IPS-20b (cell line): ENCODE results near the gene INSIG2.

Experiments
- H3K27ac ChIP-seq: one replicate; pipeline ENCODE4 v1.5.1; 2013; ENCODE audit warnings: low read length
- H3K27me3 ChIP-seq: 2 replicates; pipeline ENCODE4 v1.6.1; 2013; ENCODE audit warnings: mild to moderate bottlenecking, low read length, inconsistent platforms; ENCODE audit not compliant: insufficient read depth
- H3K36me3 ChIP-seq: 2 replicates; pipeline ENCODE4 v1.6.1; 2013; ENCODE audit warnings: low read depth, mild to moderate bottlenecking, inconsistent platforms, low read length, moderate library complexity; ENCODE audit not compliant: insufficient read depth
- H3K4me1 ChIP-seq: 2 replicates; pipeline ENCODE4 v1.6.1; 2013; ENCODE audit warnings: mild to moderate bottlenecking, control low read depth, inconsistent platforms, low read length, moderate library complexity; ENCODE audit not compliant: insufficient read depth
- H3K4me3 ChIP-seq: 2 replicates; pipeline ENCODE4 v1.5.1; 2013; ENCODE audit warnings: mild to moderate bottlenecking, low read length, inconsistent platforms
- H3K9ac ChIP-seq: 2 replicates; pipeline ENCODE4 v1.6.1; 2013; ENCODE audit warnings: low read depth, mild to moderate bottlenecking, inconsistent platforms, low read length, moderate library complexity
- H3K9me3 ChIP-seq: 2 replicates; pipeline ENCODE4 v1.6.1; 2013; ENCODE audit warnings: mild to moderate bottlenecking, low read depth, low read length, inconsistent platforms; ENCODE audit not compliant: insufficient read depth

INSIG2 gene

DNA sequence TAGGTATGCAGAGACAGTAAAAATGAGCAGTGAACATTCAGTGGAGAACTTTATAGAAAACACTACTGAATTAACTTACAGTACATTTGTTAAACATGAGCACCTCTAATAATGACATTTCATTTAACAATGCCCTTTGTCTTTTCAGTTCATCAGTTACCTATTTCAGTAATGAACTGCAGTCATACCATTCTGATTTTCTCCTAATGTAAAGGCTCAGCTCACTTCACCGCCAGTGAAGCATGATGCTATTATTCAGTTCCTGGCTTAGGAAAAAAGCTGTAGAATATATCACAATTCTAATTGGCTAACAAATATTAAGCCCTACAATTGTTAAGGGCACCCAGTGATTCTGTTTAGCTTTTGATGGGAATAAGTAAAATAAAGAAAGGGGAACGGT, 37.3 kb upstream of the INSIG2 start:
- Histone ChIP-seq H3K9ac (no peak overlapping the region), H3K27ac (no peak overlapping the region), H3K4me3 (no peak overlapping the region), H3K4me1 (no peaks in the 10 kb centered on the region; the same call in 1 of the 2 replicates), H3K27me3 (no peaks in the 10 kb centered on the region), H3K36me3 (no peaks in the 10 kb centered on the region), H3K9me3 (no peaks in the 10 kb centered on the region)

GRCh38 chr2:118051826-118052358, 36.4 kb upstream of the INSIG2 start:
- no peak overlapping the region for H3K4me3 ChIP-seq
- no peaks in the 10 kb centered on the region; the same call in 1 of the 2 replicates for H3K4me1 ChIP-seq
- H3K9me3 ChIP-seq = no peaks in the 10 kb centered on the region
- H3K36me3 ChIP-seq = no peaks in the 10 kb centered on the region
- no peak overlapping the region for H3K9ac ChIP-seq
- no peak overlapping the region for H3K27ac ChIP-seq
- H3K27me3 ChIP-seq = no peaks in the 10 kb centered on the region

- H3K4me1 ChIP-seq = no peaks in the 10 kb centered on the region
- no peaks in the 10 kb centered on the region for H3K36me3 ChIP-seq
- H3K4me3 ChIP-seq = no peak overlapping the region
- no peaks in the 10 kb centered on the region for H3K9me3 ChIP-seq
- H3K9ac ChIP-seq = no peak overlapping the region
- no peaks in the 10 kb centered on the region for H3K27me3 ChIP-seq
- H3K27ac ChIP-seq = no peak overlapping the region
These were observed 35.8 kb upstream of the INSIG2 start for GRCh38 chr2:118052474-118052873.

- Histone ChIP-seq H3K4me1 (no peaks in the 10 kb centered on the region), H3K27ac (no peak overlapping the region), H3K27me3 (no peaks in the 10 kb centered on the region), H3K9ac (no peak overlapping the region), H3K9me3 (no peaks in the 10 kb centered on the region), H3K4me3 (no peak overlapping the region), H3K36me3 (no peaks in the 10 kb centered on the region)
These were observed 34.6 kb upstream of the INSIG2 start for GRCh38 chr2:118053681-118054080.

DNA sequence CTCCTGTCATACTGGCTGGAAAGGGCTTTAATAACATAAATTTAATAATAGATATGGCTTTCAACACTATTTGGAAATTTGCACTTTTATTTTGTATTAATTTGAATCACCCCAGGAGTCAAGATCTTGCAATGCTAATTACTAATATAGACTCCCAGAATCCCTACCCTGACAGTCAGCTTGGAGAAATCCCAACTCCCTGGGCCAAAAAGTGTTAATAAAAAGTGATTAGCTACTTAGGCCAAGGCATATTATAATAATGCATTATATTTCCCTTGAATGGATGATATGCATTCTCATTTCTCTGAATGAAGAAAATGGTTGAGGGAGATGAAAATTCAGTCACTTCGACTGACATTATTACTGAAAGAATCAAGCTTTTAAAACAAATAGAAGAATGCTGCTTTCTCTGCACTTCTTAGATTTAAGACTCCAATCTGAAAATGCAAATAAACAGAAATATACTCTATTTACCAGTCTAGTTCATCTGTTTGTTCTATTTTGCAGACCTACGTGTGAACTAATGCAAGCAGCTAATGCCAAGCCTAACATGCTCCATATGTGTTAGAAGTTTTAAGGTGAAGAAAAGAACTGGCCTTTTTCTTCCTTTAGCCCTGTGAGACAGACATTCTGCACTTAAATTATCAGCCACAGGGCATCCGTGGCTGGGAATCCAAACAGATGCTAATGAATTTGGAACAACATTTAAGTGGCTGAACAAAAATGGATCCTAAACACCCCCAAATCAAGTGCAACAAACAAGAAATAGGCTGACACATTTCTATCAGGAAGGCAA, 33.9 kb upstream of the INSIG2 start:
- H3K4me3 ChIP-seq = no peak overlapping the region

DNA sequence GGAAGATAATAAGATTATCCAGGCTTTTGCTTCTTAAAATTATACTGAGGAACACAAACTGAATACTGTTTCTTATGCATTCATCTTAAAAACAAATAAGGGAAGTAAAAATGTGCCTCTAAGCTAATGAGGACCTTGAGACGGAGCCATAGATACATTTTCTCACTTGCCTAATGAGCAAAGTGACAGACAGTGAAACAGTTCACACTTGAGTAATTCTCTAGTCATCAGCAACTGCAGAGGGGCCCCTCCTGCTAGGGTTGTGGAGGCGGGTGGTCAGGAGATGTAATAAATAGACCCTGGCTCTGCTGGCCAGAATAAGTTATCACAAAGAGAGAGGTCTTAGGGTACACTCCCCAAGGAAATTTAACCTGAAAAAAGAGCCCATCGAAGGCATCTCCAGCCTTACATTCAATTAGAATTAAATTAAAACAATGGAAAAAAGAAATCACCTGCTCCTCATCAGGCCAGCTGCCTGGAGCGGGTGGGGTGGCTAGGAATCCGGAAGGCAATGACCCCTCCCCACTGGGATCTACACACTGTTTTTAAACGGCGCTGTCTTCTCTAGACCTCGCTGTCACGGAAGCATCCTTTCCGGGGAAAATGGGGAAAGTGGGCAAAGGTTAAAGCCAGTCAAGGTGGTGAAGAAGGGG, 32.6 kb upstream of the INSIG2 start:
- Histone ChIP-seq H3K9me3 (no peaks in the 10 kb centered on the region), H3K27me3 (no peaks in the 10 kb centered on the region), H3K4me3 (no peak overlapping the region), H3K9ac (no peak overlapping the region), H3K36me3 (no peaks in the 10 kb centered on the region), H3K4me1 (no peaks in the 10 kb centered on the region), H3K27ac (no peak overlapping the region)

More for the DNA sequence above, 33.9 kb upstream of the INSIG2 start:
- no peaks in the 10 kb centered on the region for H3K36me3 ChIP-seq
- H3K9me3 ChIP-seq = no peaks in the 10 kb centered on the region
- no peaks in the 10 kb centered on the region for H3K27me3 ChIP-seq
- no peak overlapping the region for H3K27ac ChIP-seq
- no peak overlapping the region for H3K9ac ChIP-seq
- no peaks in the 10 kb centered on the region for H3K4me1 ChIP-seq

DNA sequence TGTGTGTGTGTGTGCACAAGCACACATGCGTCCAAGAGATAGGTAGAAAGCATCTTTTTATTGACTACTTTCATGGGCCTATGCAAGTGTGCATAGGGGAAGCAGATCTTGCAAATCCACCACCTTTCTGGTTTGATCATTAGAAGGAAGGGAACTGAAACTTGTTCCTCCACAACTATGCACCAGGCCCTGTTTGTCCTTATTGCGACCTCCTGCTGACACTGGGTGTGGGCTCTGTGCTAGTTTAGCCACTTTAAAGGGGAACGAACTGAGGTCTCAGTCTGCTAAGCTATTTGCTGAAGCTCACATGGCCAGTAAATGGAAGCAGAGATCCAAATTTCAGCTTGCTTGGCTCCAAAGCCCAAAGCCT, 32.1 kb upstream of the INSIG2 start:
- H3K36me3 ChIP-seq = no peaks in the 10 kb centered on the region
- H3K27ac ChIP-seq = no peak overlapping the region
- no peaks in the 10 kb centered on the region for H3K9me3 ChIP-seq
- H3K4me1 ChIP-seq = no peaks in the 10 kb centered on the region
- no peak overlapping the region for H3K4me3 ChIP-seq
- H3K27me3 ChIP-seq = no peaks in the 10 kb centered on the region
- no peak overlapping the region for H3K9ac ChIP-seq

DNA sequence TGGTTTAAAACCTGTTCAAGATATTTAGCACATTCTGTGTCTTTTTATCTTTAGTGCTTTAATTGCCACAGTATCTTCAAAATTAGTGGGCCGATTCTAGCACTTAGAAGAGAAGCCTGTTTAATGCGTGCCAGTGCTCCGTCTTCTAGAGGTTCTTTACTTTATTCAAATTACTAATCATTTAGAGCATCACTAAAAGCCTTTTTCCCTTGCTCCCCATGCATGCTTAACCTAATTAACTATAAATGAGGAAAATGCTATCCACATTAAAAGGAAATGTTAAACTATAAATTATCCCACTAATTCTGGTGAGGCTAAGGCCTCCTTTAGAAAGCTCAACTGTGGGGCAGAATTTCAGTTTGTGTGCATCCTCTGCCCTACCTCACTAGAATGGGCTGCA, 31.5 kb upstream of the INSIG2 start:
- Histone ChIP-seq H3K36me3 (no peaks in the 10 kb centered on the region), H3K9ac (no peak overlapping the region), H3K27me3 (no peaks in the 10 kb centered on the region), H3K9me3 (no peaks in the 10 kb centered on the region), H3K4me1 (no peaks in the 10 kb centered on the region), H3K4me3 (no peak overlapping the region), H3K27ac (no peak overlapping the region)

GRCh38 chr2:118058951-118059350, 29.3 kb upstream of the INSIG2 start:
- no peaks in the 10 kb centered on the region for H3K4me1 ChIP-seq
- H3K4me3 ChIP-seq = no peak overlapping the region
- no peaks in the 10 kb centered on the region for H3K27me3 ChIP-seq
- H3K9me3 ChIP-seq = no peaks in the 10 kb centered on the region
- no peaks in the 10 kb centered on the region for H3K36me3 ChIP-seq
- no peak overlapping the region for H3K9ac ChIP-seq
- H3K27ac ChIP-seq = no peak overlapping the region

GRCh38 chr2:118059919-118060478, 28.3 kb upstream of the INSIG2 start:
- Histone ChIP-seq H3K9ac (no peak overlapping the region), H3K9me3 (no peaks in the 10 kb centered on the region), H3K27ac (no peak overlapping the region), H3K27me3 (no peaks in the 10 kb centered on the region), H3K4me1 (no peaks in the 10 kb centered on the region), H3K36me3 (no peaks in the 10 kb centered on the region), H3K4me3 (no peak overlapping the region)

GRCh38 chr2:118061135-118061955, 26.9 kb upstream of the INSIG2 start:
- Histone ChIP-seq H3K27me3 (no peaks in the 10 kb centered on the region), H3K4me1 (no peaks in the 10 kb centered on the region), H3K4me3 (no peak overlapping the region), H3K27ac (no peak overlapping the region), H3K36me3 (no peaks in the 10 kb centered on the region), H3K9ac (no peak overlapping the region), H3K9me3 (no peaks in the 10 kb centered on the region)
